ENCODE measurements around the gene ITPR1.

GRCh38 chr3:4581920-4582611 is 88.9 kb downstream of the ITPR1 start:
- TF ChIP-seq CTCF (IDR thresholded peaks at IDR 0.05) (no peak), POLR2AphosphoS5 (IDR thresholded peaks at IDR 0.05) (no peak), POLR2A (IDR thresholded peaks at IDR 0.05) (no peak), EP300 (IDR thresholded peaks at IDR 0.05) (no peak)

Data from gastroesophageal sphincter (tissue), 3 donors.